Activated B cell treated with CpG ODN at 0.5 μM for 24 hours (primary cell): Measurements from ENCODE around the gene PATL2. TPM values are rescaled to one million over a fixed set of nuclear protein-coding genes. Genes with fewer than 3 reads are reported as not detected.

ENCODE experiments used
- ATAC-seq: fragments of 200-7000 bp; cut with Tn5 transposase; one replicate; pipeline ENCODE4 v1.10.0; 2021; ENCODE audit warnings: low read depth, mild to moderate bottlenecking, moderate library complexity
- CTCF ChIA-PET: fragments of 350-600 bp; sonication (Branson Sonifier 250); formaldehyde crosslinking; loops from one replicate; lab custom pipeline; 2021; ENCODE audit warnings: antibody characterized with exemption; lab: Charles Lee
- POLR2A ChIA-PET: fragments of 350-600 bp; sonication (Branson Sonifier 250); formaldehyde crosslinking; loops from one replicate; lab custom pipeline; 2021; ENCODE audit warnings: antibody characterized with exemption; lab: Charles Lee
- DNase-seq: peaks from one replicate; pipeline ENCODE4 v3.0.0; 2022
- H3K27ac Mint-ChIP-seq: one replicate; pipeline ENCODE4 v1.8.0; 2020; ENCODE audit warnings: mixed read lengths
- H3K27me3 Mint-ChIP-seq: one replicate; pipeline ENCODE4 v1.8.0; 2021; ENCODE audit warnings: mixed read lengths
- H3K36me3 Mint-ChIP-seq: one replicate; pipeline ENCODE4 v1.8.0; 2021; ENCODE audit warnings: low read depth, mixed read lengths
- H3K4me1 Mint-ChIP-seq: one replicate; pipeline ENCODE4 v1.8.0; 2021; ENCODE audit warnings: mixed read lengths
- H3K4me3 Mint-ChIP-seq: one replicate; pipeline ENCODE4 v1.8.0; 2020; ENCODE audit warnings: mild to moderate bottlenecking, mixed read lengths
- H3K9me3 Mint-ChIP-seq: one replicate; pipeline ENCODE4 v1.8.0; 2020; ENCODE audit warnings: mixed read lengths
- intact Hi-C: fragments of 100-400 bp; cut with micrococcal nuclease; formaldehyde crosslinking; loops from one replicate; pipeline ENCODE4 v1.15.1; 2024
- total RNA-seq: library from RNA; stranded (reverse); gene quantifications from 2 replicates; pipeline ENCODE4 v1.2.3, GENCODE V29; 2022
- TF ChIP-seq, protein P1 (sequence below): fragments of 200-600 bp; IDR thresholded peaks from one replicate; pipeline ENCODE4 v1.8.0; 2022; ENCODE audit warnings: antibody characterized with exemption, mild to moderate bottlenecking

The PATL2 gene
- total RNA-seq, 1 donor from 2014 or later, result 27.2 TPM

DNA sequence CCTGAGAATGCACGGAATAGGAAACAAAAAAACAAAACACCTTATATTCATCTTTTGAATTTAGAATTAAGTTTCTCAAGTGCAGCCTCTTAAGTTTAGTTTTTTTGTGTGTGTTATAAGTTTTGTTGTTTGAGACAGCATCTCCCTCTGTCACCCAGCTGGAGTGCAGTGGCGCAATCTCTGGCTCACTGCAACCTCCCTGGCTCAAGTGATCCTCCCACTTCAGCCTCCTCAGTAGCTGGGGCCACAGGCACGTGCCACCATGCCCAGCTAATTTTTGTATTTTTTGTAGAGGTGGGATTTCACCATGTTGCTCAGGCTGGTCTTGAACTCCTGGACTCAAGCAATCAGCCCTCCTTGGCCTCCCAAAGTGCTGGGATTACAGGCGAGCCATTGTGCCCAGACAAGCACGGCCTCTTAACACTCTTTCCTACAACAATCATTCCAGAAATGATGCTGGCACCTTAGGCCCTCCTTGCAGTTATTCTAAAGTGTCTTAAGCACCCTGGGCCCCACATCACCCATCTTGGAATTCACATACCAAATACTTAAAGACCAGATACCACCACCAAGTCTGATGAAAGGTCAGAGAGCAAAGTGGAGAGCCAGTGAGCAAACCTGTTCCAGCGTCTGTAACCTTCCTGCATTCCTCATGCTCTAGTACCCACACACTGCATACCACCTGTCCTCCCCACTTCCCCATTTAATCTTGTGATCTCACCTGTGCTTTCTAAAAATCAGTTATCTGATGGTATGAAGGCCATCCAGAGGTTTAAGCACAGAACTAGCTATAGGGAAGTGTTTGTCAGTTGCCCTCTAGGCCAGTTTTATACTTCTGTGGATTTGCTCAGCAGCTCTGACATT, 40.8 kb downstream of the PATL2 start:
- Mint-ChIP-seq H3K4me1 (peaks cover 88% of the 10 kb centered on the region), H3K4me3 (peak overlapping the region; percentile 42), H3K27me3 (no peaks in the 10 kb centered on the region), H3K27ac (peak overlapping the region; percentile 95), H3K9me3 (no peaks in the 10 kb centered on the region), H3K36me3 (peaks cover 2% of the 10 kb centered on the region)
- POLR2A ChIA-PET, result interaction anchor here (0.6 to 3.3 kb wide), 8 partner anchors 7 to 66 kb away, joined by 3 to 84 read pairs (median 8); partner anchors contain the start of genes B2M, PATL2 and TRIM69
- DNase-seq (no peak), ATAC-seq (peak; percentile 14)
- TF ChIP-seq, protein P1, sequence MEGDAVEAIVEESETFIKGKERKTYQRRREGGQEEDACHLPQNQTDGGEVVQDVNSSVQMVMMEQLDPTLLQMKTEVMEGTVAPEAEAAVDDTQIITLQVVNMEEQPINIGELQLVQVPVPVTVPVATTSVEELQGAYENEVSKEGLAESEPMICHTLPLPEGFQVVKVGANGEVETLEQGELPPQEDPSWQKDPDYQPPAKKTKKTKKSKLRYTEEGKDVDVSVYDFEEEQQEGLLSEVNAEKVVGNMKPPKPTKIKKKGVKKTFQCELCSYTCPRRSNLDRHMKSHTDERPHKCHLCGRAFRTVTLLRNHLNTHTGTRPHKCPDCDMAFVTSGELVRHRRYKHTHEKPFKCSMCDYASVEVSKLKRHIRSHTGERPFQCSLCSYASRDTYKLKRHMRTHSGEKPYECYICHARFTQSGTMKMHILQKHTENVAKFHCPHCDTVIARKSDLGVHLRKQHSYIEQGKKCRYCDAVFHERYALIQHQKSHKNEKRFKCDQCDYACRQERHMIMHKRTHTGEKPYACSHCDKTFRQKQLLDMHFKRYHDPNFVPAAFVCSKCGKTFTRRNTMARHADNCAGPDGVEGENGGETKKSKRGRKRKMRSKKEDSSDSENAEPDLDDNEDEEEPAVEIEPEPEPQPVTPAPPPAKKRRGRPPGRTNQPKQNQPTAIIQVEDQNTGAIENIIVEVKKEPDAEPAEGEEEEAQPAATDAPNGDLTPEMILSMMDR, result no peak
- intact Hi-C loops, result no loop called here
- CTCF ChIA-PET, result interaction anchor here (0.7 to 1.9 kb wide), 4 partner anchors 40 to 86 kb away, joined by 3 to 9 read pairs (median 4); partner anchors contain the start of genes B2M and PATL2

DNA sequence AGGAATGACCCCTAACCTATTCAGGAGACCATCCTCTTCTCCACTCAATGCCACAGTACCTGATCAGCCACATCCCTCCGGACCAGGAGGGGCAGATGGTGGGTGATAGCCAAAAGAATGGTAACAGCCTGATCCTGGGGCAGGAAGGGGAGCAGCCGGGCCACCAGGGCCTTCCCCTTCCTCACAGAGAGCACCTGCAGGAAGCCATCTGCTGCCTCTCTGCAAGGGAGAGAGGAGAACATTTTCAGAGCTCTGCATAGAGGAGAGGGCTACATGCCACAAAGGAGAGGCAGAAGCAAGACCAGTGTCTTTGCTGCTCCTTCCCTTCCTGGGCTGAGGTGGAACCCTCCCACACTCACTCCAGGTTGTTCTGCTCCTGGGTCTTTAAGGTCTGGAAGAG, 42.2 kb downstream of the PATL2 start:
- H3K27me3 Mint-ChIP-seq, result no peaks in the 10 kb centered on the region
- H3K4me3 Mint-ChIP-seq, result no peak overlapping the region
- POLR2A ChIA-PET, result interaction anchor here (0.8 to 3.3 kb wide), 7 partner anchors 9 to 68 kb away, joined by 3 to 84 read pairs (median 12); partner anchors contain the start of genes B2M, PATL2 and TRIM69
- intact Hi-C loops, result no loop called here
- H3K4me1 Mint-ChIP-seq, result peaks cover 88% of the 10 kb centered on the region
- TF ChIP-seq, protein P1, result no peak
- peak overlapping the region; percentile 95 for H3K27ac Mint-ChIP-seq
- ATAC-seq, result peak; percentile 23
- H3K36me3 Mint-ChIP-seq, result peaks cover 2% of the 10 kb centered on the region
- DNase-seq, result no peak
- CTCF ChIA-PET, result interaction anchor here (1.0 to 1.9 kb wide), 2 partner anchors 42 to 85 kb away, joined by 3 to 9 read pairs; partner anchors contain the start of genes B2M and PATL2
- H3K9me3 Mint-ChIP-seq, result no peaks in the 10 kb centered on the region

DNA sequence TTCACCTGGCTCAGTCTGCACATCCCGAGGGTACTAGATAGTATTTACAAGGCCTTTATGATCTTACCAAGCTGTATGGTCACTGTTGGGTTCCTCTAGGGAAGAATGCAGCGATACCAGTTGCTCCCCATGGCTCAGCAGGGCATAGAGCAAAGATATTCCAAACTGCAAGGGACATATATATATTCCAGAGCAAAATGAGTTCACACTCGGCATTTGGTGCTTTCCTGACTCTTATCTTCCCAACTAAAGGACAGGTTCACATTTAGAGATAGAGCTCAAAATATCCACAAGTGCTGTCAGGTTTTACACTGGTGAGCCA, 44.1 kb downstream of the PATL2 start:
- ChIA-PET CTCF (interaction anchor here (1.0 to 6.9 kb wide), 8 partner anchors 11 to 88 kb away, joined by 3 to 239 read pairs (median 7); partner anchors contain the start of genes B2M, PATL2 and TRIM69), POLR2A (interaction anchor here (0.6 to 10.4 kb wide), 7 partner anchors 11 to 378 kb away, joined by 4 to 1048 read pairs (median 21); partner anchors contain the start of genes B2M, GOLM2, PATL2 and TRIM69)
- no peaks in the 10 kb centered on the region for H3K27me3 Mint-ChIP-seq
- TF ChIP-seq, protein P1, result no peak
- peaks cover 6% of the 10 kb centered on the region for H3K36me3 Mint-ChIP-seq
- H3K4me1 Mint-ChIP-seq, result peaks cover 79% of the 10 kb centered on the region
- H3K4me3 Mint-ChIP-seq, result peak overlapping the region; percentile 67
- DNase-seq (no peak), ATAC-seq (no peak)
- intact Hi-C loops, result no loop called here
- peak overlapping the region; percentile 95 for H3K27ac Mint-ChIP-seq
- H3K9me3 Mint-ChIP-seq, result no peaks in the 10 kb centered on the region

DNA sequence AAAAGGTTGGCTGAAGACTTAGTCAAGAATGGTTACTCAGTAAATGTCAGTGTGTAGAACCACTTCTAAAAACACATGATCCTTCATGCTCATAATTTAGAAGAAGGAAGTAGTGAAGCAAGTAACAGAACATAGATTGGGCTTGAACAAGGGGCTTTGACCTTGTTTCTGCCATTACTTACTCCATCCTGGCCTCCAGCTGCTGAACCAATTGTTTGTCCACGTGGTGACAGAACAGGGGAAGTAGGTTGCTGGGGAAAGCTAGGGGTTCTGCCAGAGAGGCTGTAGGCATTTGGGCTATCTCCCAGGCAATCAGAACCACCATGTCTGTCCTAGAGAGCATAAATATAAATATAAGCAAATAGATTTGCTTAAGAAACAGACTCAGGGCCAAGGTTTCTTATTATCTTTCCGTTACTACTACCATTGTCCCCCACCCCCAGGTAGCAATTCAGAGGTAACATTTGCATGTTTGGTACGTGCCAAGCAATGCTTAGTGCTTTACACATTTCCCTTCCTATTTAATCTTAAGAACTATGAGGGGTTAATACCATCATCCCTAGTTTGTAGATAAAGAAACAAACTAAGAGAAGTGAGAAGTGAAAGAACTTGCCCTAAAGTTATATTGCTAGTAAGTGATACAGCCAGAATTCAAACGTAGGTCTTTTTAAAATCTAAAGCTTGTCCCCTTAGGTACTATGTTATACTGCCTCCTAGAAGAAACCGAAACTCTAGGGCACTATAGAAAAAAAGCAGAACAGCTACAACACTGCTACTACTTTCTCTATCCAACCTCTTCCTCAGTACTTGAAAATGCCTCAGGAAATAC, 44.7 kb downstream of the PATL2 start:
- POLR2A ChIA-PET, result interaction anchor here (1.5 to 10.4 kb wide), 6 partner anchors 11 to 65 kb away, joined by 4 to 1048 read pairs (median 40); partner anchors contain the start of genes B2M, PATL2 and TRIM69
- peak overlapping the region; percentile 95 for H3K27ac Mint-ChIP-seq
- CTCF ChIA-PET, result interaction anchor here (1.0 to 6.9 kb wide), 8 partner anchors 11 to 88 kb away, joined by 3 to 239 read pairs (median 7); partner anchors contain the start of genes B2M, PATL2 and TRIM69

More for the DNA sequence above, 44.7 kb downstream of the PATL2 start:
- Mint-ChIP-seq H3K4me3 (peak overlapping the region; percentile 67), H3K9me3 (no peaks in the 10 kb centered on the region), H3K27me3 (no peaks in the 10 kb centered on the region), H3K4me1 (peaks cover 78% of the 10 kb centered on the region), H3K36me3 (peaks cover 6% of the 10 kb centered on the region)
- ATAC-seq (no peak), DNase-seq (no peak)
- intact Hi-C loops, result no loop called here
- TF ChIP-seq, protein P1, result no peak
